ENCODE data around the gene TENM4.

The TENM4 gene

GRCh38 chr11:79440571-79441460, at the start of gene TENM4:
TSS of gene TENM4 (minus strand) at chr11:79441030. CDS start at chr11:79069944, 371,086 bp downstream.
- TF ChIP-seq, protein P1, sequence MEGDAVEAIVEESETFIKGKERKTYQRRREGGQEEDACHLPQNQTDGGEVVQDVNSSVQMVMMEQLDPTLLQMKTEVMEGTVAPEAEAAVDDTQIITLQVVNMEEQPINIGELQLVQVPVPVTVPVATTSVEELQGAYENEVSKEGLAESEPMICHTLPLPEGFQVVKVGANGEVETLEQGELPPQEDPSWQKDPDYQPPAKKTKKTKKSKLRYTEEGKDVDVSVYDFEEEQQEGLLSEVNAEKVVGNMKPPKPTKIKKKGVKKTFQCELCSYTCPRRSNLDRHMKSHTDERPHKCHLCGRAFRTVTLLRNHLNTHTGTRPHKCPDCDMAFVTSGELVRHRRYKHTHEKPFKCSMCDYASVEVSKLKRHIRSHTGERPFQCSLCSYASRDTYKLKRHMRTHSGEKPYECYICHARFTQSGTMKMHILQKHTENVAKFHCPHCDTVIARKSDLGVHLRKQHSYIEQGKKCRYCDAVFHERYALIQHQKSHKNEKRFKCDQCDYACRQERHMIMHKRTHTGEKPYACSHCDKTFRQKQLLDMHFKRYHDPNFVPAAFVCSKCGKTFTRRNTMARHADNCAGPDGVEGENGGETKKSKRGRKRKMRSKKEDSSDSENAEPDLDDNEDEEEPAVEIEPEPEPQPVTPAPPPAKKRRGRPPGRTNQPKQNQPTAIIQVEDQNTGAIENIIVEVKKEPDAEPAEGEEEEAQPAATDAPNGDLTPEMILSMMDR (IDR thresholded peaks at IDR 0.05; ENCODE audit: extremely low read depth, insufficient read depth, missing control alignments): peak; percentile 53
- in situ Hi-C loops (cut with MboI; ENCODE audit: low pct_unique_long_range_greater_than_20kb, low sequenced_read_pairs, unreplicated experiment): no loop called here
- DNase-seq (ENCODE audit: low spot score): peak; percentile 62

DNA sequence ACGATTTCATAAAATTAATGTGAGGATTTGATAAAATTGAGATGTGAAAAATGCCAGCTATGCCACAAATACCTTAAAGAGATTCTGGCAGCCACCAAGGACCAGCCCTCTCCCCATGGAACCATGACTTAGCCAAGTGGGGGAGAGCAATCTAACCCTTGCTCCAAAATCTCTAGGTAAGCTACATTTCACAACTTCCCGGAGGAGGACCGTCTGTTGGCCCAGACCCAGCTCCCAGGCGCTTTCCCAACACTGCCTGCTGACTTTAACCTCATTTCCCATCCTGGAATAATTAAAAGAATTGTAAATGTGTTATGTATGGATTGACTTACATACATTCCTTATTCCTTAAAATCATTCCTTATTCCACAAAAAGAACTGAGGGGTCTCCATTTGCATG, 47.5 kb upstream of the TENM4 start:
- no peak for DNase-seq (ENCODE audit: low spot score)
- in situ Hi-C loops (cut with MboI; ENCODE audit: low pct_unique_long_range_greater_than_20kb, low sequenced_read_pairs, unreplicated experiment): no loop called here
- TF ChIP-seq, protein P1 (IDR thresholded peaks at IDR 0.05; ENCODE audit: extremely low read depth, insufficient read depth, missing control alignments): no peak

GRCh38 chr11:79487412-79487811, 46.6 kb upstream of the TENM4 start:
- TF ChIP-seq, protein P1 (IDR thresholded peaks at IDR 0.05; ENCODE audit: extremely low read depth, insufficient read depth, missing control alignments): no peak
- no peak for DNase-seq (ENCODE audit: low spot score)
- in situ Hi-C loops (cut with MboI; ENCODE audit: low pct_unique_long_range_greater_than_20kb, low sequenced_read_pairs, unreplicated experiment): no loop called here

DNA sequence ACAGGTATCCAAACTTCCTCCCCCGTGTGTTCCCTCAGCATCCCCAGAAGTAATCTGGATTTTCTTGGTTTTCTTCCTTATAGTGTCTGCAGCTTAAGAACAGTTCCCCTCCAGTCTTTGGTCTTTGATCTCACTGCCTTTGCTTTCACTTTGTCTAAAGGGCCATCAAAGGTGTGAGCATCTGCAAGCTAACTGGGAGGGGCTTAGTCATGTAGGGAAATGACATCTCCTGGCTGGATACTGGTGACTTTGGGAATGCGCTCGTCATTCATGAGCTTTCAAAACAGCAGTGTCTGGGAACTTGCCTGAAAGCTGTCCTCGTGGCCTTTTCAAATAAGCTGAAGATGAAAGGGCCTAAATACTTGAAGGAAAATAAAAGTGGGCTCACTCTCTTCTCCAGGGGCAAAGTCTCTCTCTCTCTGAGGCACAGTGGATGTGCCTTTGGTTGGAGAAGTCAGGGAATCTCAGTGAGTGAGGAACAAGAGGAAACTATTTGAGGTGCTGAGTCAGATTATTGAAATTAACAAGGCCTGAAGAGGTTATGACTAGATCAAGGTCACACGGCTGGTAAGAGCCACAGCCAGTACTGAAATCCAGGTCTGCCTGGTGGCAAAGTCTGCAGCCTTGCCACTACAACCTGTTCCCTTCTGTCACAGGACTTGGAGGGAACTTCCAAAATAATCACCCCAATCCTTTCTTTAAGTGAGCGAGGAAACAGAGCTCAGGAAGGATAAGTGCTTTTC, 45.6 kb upstream of the TENM4 start:
- TF ChIP-seq, protein P1 (IDR thresholded peaks at IDR 0.05; ENCODE audit: extremely low read depth, insufficient read depth, missing control alignments): no peak
- in situ Hi-C loops (cut with MboI; ENCODE audit: low pct_unique_long_range_greater_than_20kb, low sequenced_read_pairs, unreplicated experiment): no loop called here
- DNase-seq (ENCODE audit: low spot score): no peak

- DNase-seq (ENCODE audit: low spot score): no peak
- TF ChIP-seq, protein P1 (IDR thresholded peaks at IDR 0.05; ENCODE audit: extremely low read depth, insufficient read depth, missing control alignments): no peak
- in situ Hi-C loops (cut with MboI; ENCODE audit: low pct_unique_long_range_greater_than_20kb, low sequenced_read_pairs, unreplicated experiment): no loop called here
Observed at GRCh38 chr11:79485694-79486093, 44.9 kb upstream of the TENM4 start.

- in situ Hi-C loops (cut with MboI; ENCODE audit: low pct_unique_long_range_greater_than_20kb, low sequenced_read_pairs, unreplicated experiment): no loop called here
- no peak for DNase-seq (ENCODE audit: low spot score)
- TF ChIP-seq, protein P1 (IDR thresholded peaks at IDR 0.05; ENCODE audit: extremely low read depth, insufficient read depth, missing control alignments): no peak
Observed at GRCh38 chr11:79484872-79485271, 44.0 kb upstream of the TENM4 start.
